NCI-H2107 treated with DMSO at 0.1 percent for 48 hours (cell line): ENCODE measurements around the gene TREH.
A peak's percentile ranks its signal among the peaks of the same experiment; 100 is the strongest.

Source experiments
- DNase-seq: peaks from one replicate; lab custom pipeline; 2025; ENCODE audit not compliant: unreplicated experiment; lab: John Stamatoyannopoulos, UW

TREH gene

DNA sequence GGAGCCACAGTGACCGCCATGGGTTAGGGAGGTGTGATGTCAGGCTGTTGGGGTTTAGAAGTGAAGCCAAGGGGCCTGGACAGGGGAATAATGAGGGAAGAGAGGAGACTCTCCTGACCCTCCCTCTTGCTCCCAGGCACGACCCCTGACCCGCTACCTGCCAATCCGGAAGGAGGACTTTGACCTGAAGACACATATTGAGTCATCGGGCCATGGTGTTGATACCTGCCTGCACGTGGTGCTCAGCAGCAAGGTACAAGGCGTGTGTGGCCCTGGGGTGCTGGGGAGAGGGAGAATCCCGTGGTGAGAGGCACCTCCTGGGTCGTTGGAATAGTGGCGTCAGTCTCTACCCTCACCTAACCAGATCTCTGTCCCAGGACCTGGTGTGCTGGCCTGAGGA is 29.5 kb downstream of the TREH start:
- no peak for DNase-seq

DNA sequence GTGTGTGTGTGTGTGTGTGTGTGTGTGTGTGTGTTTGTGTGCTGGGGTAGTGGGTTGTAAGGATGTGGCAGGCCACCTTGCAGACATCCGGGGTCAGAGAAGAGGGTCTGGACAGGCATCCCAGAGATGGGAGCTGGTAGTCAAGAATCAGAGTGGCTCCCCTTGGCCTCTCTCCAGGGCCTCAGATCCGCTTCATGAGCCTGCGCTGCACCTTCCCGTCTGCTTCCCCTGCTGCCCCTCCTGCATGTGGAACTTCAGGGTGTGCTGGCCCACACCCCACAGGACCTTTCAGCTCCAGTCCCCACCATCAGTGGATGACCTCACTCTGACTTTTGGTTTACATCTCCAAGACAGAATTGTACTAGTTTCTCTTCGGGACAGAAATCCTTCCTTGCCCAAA is 31.2 kb downstream of the TREH start:
- no peak for DNase-seq

DNA sequence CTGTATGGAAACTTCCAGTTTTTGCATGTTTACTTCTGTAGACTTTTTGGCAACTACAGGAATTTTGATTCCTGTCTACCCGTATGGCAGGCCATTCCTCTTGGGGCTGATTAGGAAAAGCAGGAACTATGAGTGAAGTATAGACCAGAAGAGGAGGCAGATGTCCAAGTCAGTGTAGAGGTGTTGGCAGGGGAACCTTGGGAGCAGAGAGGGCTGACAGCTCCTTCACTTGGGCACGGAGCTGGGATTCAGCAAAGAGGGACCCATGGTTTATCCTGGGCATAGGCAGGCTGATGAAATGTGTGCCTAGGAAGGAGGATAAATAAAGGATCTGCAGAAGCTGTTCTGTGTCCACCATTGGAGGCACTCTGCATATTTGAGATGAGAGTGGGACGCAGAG is 33.1 kb downstream of the TREH start:
- no peak for DNase-seq

DNA sequence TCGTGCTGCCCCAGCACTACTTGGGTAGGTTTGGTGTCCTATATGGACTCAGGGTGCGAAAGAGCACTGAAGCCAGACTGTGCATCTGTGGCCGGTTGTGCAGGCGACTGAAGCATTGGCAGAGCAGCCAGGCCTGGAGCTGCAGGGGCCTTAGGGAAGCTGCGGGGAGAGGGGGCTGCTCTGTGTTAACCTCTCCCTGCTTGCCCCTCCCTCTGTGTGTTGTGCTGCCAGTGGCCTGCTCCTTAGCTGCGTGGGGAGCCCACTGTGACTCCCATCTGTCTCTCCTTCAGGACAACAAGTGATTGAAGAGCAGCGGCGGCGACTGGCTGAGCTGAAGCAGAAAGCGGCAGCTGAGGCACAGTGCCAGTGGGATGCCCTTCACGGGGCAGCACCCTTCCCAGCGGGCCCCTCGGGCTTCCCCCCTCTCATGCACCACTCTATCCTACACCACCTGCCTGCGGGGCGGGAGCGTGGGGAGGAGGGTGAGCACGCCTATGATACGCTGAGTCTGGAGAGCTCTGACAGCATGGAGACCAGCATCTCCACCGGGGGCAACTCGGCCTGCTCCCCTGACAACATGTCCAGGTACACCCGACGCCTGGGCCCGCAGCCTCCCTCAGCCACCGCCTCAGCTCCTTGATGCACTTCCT is 34.3 kb downstream of the TREH start:
- DNase-seq, result no peak

DNA sequence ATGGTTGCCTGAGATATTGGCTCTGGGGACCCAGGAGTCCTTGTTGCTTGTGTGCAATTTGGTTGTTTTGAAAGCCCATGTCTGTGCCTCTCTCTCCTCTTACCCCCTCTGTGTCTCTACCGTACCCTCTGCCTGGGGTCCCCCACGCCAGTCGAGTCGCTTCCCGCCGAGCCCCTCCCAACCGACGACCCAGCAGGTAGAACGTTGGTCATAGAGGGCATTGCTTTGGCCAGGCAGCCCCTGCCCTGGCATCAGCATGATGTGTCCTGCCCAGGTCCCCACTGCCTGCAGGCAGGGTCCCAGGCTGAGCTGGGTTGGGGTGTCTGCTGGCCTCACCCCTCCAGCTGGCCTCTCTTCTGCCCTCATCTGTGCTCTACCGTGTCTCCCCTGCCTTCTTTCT is 35.0 kb downstream of the TREH start:
- no peak for DNase-seq

DNA sequence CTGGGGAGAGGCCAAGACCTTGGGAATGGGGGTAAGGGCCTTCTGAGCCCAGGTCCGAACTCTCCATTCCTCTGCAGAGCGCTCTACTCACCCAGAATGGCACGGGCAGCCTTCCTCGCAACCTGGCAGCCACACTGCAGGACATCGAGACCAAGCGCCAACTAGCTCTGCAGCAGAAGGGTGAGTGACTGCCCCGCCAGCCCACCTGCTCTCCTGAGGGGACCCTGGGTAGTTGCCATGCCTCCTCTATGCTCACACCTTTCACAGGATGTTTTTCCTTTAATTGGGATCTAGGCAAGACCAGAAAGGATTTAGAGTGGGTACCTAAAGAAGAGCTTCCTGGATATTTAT is 35.5 kb downstream of the TREH start:
- no peak for DNase-seq

DNA sequence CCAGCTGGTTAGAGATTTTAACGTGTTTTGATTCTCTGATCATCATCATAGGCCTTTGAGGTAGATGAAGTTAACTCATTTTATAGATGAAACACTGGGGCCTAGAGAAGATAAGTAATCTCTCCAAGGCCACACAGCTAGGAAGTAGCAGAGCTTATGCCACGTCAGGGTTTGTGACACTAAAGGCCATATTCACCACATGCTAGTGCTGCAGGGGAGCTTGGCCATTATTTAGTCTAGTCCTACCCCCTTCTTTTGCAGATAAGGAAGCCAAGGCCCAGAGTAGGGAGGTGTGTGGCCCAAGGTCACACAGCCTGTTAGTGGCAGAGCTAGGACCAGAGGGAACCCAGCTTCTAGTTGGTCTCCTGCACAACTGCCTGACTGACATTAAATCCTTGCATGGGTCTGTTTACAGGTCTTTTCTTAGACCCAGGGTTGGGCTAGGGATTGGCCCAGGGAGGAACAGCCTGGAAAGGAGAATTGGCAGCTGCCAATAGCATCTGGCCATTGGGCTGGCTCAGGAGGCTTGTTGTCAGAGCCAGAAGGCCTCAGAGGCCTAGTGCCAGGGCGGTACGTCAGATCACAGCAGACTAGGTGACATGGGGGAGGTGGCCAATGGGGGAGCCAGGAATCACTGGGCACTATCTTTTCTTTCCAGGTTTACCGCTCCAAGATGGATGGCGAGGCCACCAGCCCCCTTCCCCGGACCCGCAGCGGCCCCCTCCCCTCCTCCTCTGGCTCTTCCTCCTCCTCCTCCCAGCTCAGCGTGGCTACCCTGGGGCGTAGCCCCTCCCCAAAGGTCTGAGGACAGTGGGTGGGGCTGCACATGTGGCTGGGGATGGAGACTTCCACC is 36.1 kb downstream of the TREH start:
- no peak for DNase-seq

DNA sequence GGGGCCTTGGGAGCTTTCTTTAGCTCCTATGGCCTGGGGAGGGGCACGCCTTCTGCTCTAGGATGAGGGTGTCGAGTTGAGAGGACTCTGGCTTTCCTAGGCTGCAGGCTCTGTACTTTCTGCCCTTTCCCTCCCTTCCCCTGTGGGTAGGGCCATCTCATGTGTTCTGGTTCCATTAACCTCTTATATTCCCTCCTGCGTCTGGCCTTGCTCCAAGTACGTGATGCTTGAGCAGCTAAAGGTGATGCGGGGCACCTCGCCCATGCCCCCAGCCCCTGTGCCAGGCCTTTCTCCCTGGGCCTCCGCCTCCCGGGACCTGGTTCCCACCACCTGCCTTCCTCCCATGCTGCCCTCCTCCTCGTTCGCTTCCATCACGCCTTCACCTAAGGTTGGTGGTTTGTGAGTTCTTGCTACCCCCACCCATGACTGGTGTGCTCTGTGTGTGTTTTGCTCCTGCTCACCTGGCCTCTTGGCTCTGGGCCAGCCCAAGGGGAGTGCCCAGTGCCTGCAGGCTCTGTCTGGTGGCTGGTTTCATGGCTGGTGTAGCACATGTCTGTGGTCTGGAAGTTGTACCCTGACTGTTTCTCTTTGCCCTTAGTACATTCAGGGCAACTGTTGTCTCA is 37.9 kb downstream of the TREH start:
- peak; percentile 87 for DNase-seq

DNA sequence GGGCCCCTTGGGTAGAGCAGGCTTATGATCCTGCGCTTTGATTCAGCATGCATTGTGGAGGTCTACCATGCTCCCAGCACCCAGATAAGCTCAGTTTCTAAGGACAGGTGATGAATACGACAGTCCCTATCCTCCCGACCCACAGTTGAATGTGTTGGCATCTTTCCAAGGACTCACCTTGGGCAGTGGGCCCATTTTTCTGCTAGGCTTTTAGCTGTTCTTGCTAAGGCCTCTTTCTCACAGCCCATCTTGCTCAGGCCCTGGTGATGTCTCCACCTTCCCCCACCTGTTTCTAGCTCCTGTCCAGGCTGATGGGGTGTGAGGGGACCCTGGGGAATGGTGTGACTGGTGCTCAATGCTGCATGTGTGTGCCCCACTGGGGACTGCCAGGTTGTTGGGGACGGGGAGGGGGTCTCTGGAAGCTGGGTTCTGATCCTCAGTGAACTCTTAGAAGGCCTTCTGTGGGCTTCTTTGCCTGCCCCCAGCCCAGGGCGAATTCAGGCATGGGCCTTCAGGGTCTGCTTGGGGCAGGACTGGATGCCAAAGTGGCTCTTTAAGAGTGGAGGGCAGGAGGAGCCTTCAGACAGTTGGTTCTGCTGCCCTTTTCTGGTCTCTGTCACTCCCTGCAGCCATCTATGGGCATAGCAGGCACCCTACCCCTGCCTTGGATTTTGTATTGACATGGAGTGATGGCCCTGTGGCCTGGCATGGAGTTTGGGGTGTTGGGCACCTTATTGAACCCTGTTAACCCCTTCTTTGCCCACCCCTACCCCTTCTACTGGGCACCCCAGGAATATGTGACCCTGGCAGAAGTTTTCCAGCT is 38.9 kb downstream of the TREH start:
- DNase-seq, result peak; percentile 30

DNA sequence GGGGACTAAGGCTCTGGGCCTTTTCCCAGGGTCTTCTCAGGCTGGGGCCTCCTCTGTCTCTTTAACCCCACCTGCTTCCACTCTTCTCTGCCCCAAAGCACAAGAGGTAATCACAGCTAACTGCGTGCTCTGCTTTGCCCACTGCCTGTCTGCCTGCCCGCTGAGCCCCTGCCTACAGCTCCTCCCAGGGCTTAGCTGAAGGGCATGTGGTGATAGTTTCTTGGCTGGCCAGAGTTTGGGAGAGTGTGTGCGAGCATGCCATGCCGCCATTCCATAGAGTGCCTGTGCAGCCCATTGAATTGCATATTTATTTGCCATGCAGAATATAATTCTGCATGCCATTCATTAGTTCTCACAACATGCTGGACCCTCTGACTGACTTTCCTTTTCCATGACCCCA is 39.6 kb downstream of the TREH start:
- DNase-seq, result no peak

DNA sequence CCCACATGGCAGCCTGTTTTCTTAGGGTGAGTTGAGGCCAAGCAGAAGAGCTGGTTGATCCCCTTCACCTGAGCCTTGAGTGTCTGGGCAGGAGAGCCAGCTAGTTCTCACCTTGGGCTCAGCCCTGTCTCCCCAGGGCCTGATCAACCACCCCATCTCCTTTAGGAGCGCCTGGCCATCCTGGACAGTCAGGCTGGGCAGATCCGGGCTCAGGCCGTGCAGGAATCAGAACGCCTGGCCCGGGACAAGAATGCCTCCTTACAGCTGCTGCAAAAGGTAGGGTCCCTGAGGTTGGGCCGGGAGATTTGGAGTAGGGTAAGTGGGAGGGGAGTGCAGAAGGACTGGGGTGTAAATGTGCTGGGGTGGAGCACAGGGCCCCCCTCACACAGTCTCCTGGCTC is 40.7 kb downstream of the TREH start:
- no peak for DNase-seq

DNA sequence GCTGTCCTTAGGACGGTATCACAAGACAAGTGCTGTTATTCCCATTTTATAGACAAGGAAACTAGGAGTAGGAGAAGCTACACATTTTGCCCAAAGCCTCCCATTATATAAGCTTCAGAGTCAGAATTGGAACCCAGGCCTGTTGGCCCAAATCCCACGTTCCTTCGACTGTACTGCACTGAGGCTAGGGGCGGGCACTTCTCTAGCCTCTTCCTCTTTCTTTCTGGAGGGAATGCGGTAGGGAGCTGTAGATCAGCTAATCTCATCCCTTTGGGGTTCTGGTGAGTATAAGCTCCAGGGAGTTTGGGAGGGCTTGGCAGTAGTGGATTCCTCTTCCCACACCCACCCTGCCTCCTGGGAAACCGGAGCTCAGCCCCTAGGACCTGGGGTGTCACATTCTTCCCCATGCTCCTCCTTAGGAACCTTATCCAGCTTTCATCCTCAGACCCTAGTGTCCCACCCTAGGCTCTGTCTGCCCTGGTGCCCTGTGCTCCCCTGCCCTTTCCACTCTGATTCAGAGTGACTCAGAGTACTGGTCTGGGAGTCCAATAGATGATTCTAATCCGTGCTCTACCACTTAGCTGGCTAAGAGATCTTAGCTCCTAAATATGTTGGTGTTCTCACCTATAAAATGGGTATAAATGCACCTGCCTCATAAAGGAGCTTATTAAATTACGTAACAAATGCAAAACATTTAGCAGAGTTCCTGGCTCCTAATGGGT is 42.7 kb downstream of the TREH start:
- no peak for DNase-seq

DNA sequence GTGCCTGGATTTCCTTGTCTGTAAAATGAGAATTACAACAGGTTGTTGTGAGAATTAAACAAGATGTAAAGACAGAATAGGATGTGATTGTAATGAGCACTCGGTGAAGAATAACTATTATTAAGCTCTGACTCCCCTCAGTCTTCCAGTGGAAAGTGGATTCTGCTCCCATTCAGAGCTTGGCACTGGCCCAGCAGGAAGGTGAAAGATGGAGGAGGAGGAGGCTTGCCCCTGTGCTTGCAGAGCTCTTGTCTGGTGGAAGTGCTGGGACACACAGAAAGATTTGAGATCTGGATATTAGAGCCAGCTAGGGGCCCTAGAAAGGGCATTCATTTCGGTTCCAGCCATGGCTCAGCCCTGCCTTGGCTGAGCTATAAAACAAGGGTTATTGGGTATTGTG is 43.8 kb downstream of the TREH start:
- DNase-seq, result peak; percentile 3

DNA sequence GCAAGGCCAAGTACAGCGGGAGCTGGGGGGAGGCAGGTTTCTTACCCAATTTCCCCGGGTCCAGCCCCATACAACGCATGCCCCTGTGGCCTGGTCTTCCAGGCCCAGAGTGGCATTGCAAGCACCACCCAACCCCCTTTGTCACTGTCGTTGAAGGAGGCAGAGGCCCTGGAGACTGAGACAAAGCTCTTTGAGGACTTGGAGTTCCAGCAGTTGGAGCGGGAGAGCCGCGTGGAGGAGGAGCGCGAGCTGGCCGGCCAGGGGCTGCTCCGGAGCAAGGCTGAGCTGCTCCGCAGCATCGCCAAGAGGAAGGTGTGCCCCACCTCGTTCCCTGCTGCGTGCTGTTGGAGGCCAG is 44.2 kb downstream of the TREH start:
- DNase-seq, result no peak

DNA sequence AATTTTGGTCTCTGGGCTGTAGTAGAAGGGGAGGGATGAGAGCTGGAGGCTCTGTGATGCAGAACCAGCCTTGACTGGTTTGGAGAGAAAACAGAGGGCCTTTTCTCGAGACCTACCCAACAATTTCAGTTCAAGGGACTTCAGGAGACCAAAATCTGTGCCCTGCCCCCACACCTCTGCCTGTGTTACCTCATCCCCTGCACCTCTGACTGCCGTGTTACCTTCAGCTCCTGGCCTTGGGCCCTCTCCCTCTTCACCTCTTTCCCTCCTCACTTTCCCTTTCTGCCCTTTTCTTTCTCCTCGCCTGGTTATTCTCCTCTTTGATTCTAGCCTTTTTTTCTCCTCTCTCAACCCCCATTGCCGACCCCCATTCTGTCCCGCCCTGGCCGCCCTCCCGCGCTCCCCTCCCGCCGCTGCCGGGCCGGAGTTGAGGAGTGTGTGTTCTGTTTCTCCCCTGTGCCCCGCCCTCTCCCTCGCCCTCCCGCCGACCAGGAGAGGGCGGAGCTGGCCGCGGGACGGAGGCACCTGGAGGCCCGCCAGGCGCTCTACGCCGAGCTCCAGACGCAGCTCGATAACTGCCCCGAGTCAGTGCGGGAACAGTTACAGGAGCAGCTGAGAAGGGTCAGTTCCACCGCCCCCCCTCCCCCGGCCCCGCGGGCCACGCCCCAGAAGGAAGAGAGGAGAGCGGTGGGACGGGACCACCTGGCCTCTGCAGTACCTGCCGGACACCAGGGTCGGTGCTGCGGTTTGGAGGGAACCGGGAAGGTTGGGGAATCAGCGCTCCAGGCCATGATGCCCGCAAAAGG is 44.8 kb downstream of the TREH start:
- peak; percentile 58 for DNase-seq

DNA sequence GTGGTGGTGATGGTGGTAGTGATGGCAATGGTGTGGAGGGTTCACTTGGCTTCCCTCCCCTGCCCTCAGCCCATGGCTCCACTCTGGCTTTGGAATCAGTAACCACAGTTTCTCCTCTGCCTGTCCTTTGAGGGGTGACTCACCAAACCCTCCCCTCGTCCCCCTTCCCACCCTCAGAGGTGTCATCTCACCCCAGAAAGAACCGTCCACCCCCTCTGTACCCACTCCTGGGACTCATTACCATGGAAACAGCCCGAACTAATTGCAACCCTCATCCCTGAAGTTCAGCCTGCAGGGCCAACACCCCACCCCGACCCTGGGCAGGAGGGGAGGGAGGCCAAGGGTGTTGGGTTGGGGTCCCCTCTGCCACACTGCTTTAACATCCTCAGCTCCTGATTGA is 45.5 kb downstream of the TREH start:
- DNase-seq, result no peak

DNA sequence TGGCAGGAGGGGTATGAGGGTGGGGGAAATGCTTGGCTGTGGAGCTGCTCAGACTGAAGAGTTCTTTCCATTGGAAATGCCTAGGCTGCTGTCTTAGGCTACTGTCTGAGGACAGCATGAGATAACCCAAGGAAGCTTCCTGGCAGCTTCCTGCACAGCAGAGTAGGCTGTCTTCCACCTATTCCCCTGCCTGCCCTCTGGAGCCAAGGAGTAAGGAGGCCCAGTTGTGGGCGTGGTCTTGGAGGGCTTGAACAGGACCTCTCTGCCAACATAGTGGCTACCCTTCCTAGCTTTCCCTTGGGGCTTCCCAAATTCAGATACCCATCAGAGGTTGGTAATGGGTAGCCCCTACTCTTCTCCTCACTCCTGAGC is 46.1 kb downstream of the TREH start:
- DNase-seq, result no peak

DNA sequence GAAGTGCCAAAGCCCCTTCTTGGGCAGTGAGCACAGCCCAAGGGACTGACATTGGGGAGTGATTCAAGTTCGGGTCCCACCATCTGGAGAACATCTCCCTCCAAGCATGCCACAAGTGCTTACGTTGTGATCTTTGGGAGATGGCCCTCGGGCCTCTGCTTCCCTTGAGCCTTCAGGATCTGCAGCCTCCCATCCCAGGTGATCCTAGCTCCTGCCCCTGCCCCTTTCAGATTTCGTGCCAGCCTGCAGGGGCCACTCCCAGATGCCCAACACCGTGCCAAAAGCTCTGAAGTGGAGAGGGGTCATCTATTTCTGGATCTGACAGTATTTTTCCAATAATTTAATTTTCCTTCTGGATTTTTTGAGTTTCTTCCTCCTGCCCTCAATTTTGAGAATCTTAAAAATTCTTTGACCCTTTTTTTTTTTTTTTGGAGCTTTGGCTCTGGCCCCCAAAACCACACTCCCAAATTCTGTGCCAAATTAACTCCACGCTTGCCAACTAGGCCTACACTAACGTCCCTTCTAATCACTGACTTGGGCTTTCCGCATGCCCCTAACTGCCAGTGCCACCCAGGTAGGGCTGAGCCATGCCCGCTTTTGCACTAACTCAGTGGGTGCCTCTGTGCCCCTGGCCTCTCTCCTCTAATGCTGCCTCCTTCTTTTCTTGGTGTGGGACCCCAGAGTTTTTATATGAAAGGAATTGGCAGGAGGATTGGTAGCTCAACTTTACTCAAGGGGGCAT is 46.7 kb downstream of the TREH start:
- no peak for DNase-seq

DNA sequence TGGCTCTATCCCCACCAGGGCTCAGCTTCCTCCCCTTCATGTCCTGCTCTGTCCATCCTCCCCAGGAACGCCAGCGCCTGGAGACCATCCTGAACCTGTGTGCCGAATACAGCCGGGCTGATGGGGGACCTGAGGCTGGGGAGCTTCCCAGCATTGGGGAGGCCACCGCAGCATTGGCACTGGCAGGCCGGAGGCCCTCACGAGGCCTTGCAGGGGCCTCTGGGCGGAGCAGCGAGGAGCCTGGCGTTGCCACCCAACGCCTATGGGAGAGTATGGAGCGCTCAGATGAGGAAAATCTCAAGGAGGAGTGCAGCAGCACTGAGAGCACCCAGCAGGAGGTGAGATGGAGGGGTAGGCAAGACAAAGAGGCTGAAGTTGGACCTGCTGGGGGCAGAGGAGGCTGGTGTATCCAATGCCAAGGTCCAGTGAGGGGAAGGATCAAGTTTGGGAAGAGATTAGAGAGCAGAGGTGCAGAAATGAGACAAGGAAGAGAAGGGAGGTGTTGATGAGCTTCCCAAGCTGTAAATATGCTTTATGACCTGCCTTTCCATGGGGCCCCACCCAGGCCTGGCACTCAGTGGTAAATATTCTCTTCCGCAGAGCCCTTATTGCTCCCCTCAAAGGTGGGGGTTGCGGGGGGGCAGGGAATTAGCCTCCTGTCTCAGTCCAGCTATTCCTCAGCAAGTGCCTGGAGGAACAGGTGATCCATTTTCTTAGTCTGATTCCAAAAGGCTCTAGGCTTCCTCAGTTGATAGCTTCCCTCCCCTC is 48.1 kb downstream of the TREH start:
- no peak for DNase-seq
